GM06990 (cell line): Measurements from ENCODE around the gene RNF220.

Source experiments
- DNase-seq: peaks from one replicate; pipeline ENCODE4 v3.0.0-alpha.2; 2011; ENCODE audit not compliant: insufficient read length; ENCODE audit errors: extremely low read depth
- H3K27me3 ChIP-seq: replicated peaks from 2 replicates; pipeline ENCODE4 v1.6.0; 2011; ENCODE audit warnings: low read length; ENCODE audit not compliant: control insufficient read depth, insufficient read depth
- H3K36me3 ChIP-seq: 2 replicates; pipeline ENCODE4 v1.5.1; 2011; ENCODE audit warnings: low read length; ENCODE audit not compliant: control insufficient read depth, insufficient read depth
- H3K4me3 ChIP-seq: replicated peaks from 2 replicates; pipeline ENCODE4 v1.5.1; 2011; ENCODE audit warnings: low read depth, mild to moderate bottlenecking, control low read depth, low read length
- CTCF ChIP-seq: IDR thresholded peaks from 2 replicates; pipeline ENCODE4 v1.5.1; 2011; ENCODE audit warnings: low read length, control low read depth, mild to moderate bottlenecking, inconsistent platforms; ENCODE audit not compliant: insufficient read depth, poor library complexity, severe bottlenecking

Gene RNF220

GRCh38 chr1:44677201-44677766 is 272.2 kb downstream of the RNF220 start:
- no peaks in the 10 kb centered on the region for H3K36me3 ChIP-seq
- H3K27me3 ChIP-seq: no peaks in the 10 kb centered on the region
- TF ChIP-seq CTCF: peak; percentile 50
- no peak overlapping the region for H3K4me3 ChIP-seq
- DNase-seq: no peak

DNA sequence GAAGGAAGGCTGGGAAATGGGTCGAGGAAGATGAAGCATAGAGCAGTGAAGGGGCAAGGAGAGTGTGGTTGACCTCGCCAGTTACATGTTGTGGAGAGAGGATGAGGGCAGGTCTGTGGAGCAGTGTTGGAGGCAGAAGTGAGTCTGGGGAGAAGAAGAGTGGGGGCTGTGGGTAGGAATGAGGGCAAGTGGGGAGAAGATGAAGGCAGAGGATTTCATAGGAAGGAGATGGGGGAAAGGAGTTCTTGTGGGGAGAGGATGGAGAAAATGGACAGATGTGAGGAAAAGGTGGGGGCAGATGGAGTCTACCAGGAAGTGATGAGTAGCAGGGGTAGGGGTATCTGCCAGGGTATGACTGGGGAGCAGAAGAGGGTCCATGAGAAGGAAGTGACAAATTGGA is 273.1 kb downstream of the RNF220 start:
- no peaks in the 10 kb centered on the region for H3K27me3 ChIP-seq
- TF ChIP-seq CTCF: no peak
- no peaks in the 10 kb centered on the region for H3K36me3 ChIP-seq
- DNase-seq: no peak
- H3K4me3 ChIP-seq: no peak overlapping the region

GRCh38 chr1:44678626-44679025 is 273.6 kb downstream of the RNF220 start:
- no peak for DNase-seq
- Histone ChIP-seq H3K36me3 (no peaks in the 10 kb centered on the region), H3K4me3 (no peak overlapping the region), H3K27me3 (no peaks in the 10 kb centered on the region)
- no peak for TF ChIP-seq CTCF

- Histone ChIP-seq H3K27me3 (no peaks in the 10 kb centered on the region), H3K4me3 (no peak overlapping the region), H3K36me3 (no peaks in the 10 kb centered on the region)
- no peak for DNase-seq
- TF ChIP-seq CTCF: no peak
Measured at GRCh38 chr1:44679468-44679867, 274.4 kb downstream of the RNF220 start.

DNA sequence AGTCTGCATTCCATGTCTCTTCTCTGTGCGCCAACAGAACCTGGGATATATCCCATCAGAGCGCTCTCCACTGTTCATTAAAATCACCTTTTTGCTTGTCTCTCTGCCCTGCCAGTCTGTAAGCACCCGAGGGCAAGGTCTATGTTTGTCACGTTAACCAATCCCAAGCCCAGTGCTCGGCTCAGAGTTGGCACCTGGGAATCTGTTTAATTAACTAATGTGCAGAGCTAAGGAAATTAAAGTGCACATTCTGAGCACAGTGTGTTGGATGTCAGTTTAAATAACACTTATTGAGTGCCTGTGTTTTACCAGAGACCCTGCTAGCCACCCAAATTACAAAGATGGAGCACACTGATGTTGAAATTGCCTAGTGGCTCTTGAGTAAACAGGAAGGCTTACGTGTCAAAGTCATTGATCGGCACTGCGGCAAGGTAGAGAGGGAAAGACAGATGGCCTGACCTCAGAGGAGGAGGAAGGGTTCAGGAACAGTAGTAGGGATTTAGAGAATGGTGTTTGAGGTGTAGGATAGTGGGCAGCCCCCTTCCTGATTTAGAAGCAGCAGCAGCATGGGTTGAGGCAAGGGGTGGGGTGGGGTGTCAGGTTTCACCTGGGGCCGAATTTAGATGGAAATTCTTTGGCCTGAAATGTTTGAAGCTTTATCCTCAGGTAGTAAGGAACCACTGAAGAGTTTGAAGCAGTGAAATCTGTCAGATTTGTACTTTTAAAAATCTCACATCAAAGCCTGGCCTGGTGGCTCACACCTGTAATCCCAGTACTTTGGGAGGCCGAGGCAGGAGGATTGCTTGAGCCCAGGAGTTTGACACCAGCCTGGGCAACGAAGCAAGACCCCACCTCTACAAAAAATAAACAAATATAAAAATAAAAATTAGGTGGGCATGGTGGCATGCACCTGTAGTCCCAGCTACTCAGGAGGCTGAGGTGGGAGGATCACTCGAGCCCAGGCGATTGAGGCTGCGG is 277.1 kb downstream of the RNF220 start:
- TF ChIP-seq CTCF: no peak
- no peaks in the 10 kb centered on the region for H3K27me3 ChIP-seq
- H3K4me3 ChIP-seq: no peak overlapping the region
- H3K36me3 ChIP-seq: no peaks in the 10 kb centered on the region
- DNase-seq: no peak

DNA sequence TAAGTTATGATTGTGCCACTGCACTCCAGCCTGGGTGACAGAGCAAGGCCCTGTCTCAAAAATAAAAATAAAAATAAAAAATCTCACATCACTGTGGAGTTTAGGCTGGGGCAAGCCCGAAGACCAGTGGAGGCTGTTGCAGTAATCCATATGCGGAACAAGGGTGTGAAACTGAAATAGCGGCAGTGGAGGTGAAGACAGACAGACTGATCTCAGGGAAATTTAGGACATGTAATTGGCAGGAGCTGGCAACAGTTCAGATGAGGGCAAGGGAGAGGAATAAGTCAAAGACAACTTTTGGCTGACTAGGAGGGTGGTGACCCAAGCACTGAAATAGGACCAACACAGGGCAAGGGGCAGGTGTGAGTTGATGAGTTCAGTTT is 277.8 kb downstream of the RNF220 start:
- no peak for TF ChIP-seq CTCF
- Histone ChIP-seq H3K27me3 (no peaks in the 10 kb centered on the region), H3K4me3 (no peak overlapping the region), H3K36me3 (no peaks in the 10 kb centered on the region)
- no peak for DNase-seq
